Astrocyte (in vitro differentiated cells and primary cell): ENCODE data around the gene FGF10.

Experiments
- CTCF ChIP-seq: IDR thresholded peaks from 2 replicates; pipeline ENCODE4 v1.5.1; 2011; ENCODE audit warnings: low read depth, mild to moderate bottlenecking, inconsistent platforms, low read length, moderate library complexity; ENCODE audit not compliant: insufficient read depth
- EZH2 ChIP-seq: IDR thresholded peaks from 2 replicates; pipeline ENCODE4 v1.6.1; 2012; ENCODE audit warnings: mild to moderate bottlenecking, low read length, inconsistent platforms; ENCODE audit not compliant: insufficient read depth

GRCh38 chr5:44398382-44398781 lies 9.2 kb upstream of the FGF10 start:
- no peak for TF ChIP-seq EZH2
- TF ChIP-seq CTCF = no peak
